Mesangial cell (primary cell): Measurements from ENCODE around the gene RUVBL2. TPM values are rescaled to one million over a fixed set of nuclear protein-coding genes. Genes with fewer than 3 reads are reported as not detected.

Experiments used
- total RNA-seq: library from RNA; depleted of rRNA; stranded (reverse); fragments of >200 nt; gene quantifications from 2 replicates; pipeline ENCODE4 v1.2.3, GENCODE V29; 2015

RUVBL2 gene
- 137 and 324 TPM in 2 replicates for total RNA-seq

DNA sequence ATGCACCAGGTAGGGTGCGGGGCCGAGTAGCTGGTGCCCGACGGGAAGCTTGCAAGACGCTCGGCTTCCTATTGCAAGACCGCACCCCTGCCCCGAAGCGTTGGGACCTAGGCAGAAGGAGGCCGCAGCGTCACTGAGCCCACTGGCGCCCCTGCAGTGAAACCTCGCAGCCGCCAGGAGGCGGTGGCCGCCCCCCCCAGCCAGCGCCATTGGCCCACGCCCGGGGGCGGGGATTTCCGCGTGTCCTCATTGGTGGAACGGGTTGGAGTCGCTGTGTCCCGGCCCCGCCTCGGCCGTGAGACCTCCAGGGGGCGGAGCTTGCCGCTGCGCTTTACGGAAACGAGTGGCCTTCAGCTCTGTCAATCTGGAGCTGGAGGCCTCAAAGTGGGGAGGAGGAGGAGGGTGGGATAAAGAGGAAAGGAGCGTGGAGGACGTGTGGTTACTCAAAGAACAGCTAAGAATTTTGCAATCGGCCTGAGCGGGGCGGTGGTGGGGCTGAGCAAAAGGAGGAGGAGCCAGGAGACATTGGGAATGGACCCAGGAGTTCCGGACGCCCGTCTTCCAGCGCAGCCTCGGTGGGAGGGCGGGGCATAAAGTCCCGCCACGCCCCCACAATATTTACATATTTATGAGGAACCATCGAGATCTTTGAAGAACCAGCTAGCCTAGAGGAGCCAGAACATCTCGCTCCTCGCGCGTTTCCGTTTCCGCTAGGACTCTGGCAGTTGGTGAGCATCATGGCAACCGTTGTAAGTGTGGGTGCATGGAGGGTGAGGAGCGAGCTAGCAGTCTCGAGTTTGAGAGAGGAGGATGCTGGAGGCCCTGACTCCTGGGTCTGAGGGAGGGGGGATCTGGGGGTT is at the start of gene RUVBL2, which contains the start of gene GYS1:
RUVBL2 (plus strand) TSS at position 713 of the 860 bp plus-strand sequence; CDS start at position 738, 25 bp downstream.
GYS1 (minus strand) TSS at position 135 of the 860 bp plus-strand sequence. CDS start 197 bp downstream, outside the sequence.

DNA sequence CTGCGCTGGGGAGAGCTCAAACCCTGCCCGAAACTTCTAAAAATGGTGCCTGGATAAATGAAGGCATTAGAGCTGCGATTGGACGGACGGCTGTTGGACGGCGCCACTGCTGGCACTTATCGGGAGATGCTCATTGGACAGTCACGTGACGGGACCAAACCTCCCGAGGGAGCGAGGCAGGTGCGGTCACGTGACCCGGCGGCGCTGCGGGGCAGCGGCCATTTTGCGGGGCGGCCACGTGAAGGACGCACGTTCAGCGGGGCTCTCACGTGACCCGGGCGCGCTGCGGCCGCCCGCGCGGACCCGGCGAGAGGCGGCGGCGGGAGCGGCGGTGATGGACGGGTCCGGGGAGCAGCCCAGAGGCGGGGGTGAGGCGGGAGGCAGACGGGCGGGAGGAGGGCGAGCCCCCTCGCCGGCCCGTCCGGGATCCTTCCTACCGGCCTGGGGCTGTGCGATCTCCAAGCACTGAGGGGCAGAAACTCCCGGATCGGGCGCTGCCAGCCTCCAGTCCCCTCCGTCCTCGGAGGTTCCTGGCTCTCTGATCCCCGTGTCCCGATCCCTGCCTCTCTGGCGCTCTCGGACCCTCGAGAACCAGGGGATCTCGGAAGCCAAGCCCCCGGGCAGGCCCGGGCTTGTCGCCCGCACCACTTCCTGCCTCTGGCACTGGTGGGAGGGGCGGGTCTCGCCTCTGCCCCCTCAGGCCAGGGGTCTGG is 38.9 kb upstream of the RUVBL2 start, which contains the start of gene BAX:
BAX (plus strand) TSS at position 281 of the 713 bp plus-strand sequence; CDS start at position 335, 54 bp downstream.

DNA sequence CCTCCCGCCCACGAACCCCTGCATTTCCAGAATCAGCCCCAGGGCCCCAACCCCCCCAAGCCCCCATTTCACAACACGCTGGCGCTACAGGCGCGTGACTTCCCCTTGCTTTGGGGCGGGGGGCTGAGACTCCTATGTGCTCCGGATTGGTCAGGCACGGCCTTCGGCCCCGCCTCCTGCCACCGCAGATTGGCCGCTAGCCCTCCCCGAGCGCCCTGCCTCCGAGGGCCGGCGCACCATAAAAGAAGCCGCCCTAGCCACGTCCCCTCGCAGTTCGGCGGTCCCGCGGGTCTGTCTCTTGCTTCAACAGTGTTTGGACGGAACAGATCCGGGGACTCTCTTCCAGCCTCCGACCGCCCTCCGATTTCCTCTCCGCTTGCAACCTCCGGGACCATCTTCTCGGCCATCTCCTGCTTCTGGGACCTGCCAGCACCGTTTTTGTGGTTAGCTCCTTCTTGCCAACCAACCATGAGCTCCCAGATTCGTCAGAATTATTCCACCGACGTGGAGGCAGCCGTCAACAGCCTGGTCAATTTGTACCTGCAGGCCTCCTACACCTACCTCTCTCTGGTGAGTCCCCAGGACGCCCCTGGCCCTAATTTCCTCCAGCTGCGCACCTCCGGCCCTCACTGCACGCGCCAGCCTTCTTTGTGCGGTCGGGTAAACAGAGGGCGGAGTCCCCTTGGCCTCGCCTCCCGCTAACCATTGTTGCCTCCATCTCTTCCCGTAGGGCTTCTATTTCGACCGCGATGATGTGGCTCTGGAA is 28.5 kb upstream of the RUVBL2 start, which contains the start of gene FTL:
FTL (plus strand) TSS at position 270 of the 766 bp plus-strand sequence; CDS start at position 469, 199 bp downstream.

DNA sequence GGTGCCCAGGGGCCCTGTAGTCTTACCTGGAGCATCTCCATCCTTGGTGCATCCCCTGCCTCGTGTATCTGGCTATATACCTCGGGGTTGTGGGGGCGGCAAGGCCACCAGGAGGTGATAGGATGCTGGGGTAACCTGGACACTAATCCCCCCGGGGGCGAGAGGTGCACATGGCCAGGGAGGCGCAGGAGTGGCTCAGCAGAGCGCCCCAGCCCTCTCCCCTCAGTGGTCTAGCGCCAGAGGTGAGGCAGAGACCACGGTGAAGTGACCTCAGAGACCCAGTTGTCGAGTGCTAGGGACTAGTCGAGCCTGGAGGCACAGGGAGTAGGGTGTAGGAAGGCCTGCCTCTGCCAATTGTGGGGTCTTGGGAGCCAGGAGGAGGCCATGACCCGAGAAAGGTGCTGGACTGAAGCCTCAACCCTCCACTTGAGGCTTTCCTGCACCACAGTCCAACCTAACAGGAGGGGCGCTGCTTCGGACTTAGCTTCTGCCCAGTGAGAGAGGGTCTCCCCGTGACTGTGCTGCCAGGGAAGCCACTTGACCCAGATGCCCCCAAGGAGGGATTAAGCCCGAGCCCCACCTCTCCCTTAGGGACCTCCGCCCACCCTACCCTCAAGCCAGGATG is 23.5 kb downstream of the RUVBL2 start, which contains the start of gene LHB:
LHB (minus strand) TSS at position 51 of the 625 bp plus-strand sequence; CDS start at position 41, 10 bp downstream.

DNA sequence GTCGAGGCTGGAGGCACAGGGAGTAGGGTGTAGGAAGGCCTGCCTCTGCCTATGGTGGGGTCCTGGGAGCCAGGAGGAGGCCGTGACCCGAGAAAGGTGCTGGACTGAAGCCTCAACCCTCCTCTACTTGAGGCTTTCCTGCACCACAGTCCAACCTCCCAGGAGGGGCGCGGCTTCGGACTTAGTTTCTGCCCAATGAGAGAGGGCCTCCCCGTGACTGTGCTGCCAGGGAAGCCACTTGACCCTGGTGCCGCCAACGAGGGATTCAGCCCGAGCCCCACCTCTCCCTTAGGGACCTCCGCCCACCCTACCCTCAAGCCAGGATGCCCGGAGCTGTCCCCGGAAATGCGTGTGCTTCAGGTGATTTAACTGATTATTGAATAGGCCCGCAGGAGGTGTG is 30.5 kb downstream of the RUVBL2 start, which contains the start of gene CGB3:
CGB3 (minus strand) TSS at position 101 of the 400 bp plus-strand sequence. CDS start 362 bp downstream, outside the sequence.

DNA sequence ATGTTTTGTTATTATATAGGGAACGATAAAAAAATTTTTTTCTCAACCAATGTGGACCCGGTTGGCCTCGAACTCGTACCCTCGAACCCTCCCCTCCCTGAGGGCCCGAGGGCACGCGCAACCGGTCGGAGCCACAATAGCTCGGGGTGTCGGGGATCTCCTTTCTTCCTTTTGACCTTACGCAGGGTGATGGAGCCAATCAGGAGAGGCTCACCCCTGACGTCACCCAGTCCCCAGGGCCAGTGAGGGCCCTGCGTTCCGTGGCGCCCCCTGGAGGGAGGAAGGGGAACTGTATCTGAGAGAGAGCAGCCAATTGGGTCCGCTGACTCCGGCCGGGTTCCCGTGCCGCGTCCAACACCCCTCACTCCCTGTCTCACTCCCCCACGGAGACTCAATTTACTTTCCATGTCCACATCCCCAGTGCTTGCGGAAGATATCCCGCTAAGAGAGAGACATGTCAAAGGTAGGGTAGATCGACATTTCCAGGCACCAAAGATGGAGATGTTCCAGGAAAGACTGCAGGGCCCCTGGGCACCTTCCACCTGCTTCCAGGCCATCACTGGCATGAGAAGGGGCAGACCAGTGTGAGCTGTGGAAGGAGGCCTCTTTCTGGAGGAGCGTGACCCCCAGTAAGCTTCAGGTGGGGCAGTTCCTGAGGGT is 38.1 kb downstream of the RUVBL2 start, which contains the start of gene CGB2:
CGB2 (plus strand) TSS at position 249 of the 660 bp plus-strand sequence; CDS start at position 455, 206 bp downstream.

DNA sequence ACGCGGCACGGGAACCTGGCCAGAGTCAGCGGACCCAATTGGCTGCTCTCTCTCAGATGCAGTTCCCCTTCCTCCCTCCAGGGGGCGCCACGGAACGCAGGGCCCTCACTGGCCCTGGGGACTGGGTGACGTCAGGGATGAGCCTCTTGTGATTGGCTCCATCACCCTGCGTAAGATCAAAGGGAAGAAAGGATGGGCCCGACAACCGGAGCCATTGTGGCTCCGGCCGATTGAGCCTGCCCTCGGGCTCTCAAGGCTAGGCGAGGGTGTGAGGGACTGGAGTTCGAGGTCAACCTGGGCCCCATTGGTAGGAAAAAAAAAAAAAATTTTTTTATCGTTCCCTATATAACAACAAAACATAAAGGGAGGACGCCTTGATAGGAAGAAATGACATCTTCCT is 43.1 kb downstream of the RUVBL2 start, which contains the start of gene CGB1:
CGB1 (minus strand) TSS at position 81 of the 400 bp plus-strand sequence. CDS start 184 bp downstream, outside the sequence.

DNA sequence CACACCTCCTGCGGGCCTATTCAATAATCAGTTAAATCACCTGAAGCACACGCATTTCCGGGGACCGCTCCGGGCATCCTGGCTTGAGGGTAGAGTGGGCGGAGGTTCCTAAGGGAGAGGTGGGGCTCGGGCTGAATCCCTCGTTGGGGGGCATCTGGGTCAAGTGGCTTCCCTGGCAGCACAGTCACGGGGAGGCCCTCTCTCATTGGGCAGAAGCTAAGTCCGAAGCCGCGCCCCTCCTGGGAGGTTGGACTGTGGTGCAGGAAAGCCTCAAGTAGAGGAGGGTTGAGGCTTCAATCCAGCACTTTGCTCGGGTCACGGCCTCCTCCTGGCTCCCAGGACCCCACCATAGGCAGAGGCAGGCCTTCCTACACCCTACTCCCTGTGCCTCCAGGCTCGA is 49.9 kb downstream of the RUVBL2 start, which contains the start of gene CGB5:
CGB5 (plus strand) TSS at position 301 of the 400 bp plus-strand sequence. CDS start 362 bp downstream, outside the sequence.

DNA sequence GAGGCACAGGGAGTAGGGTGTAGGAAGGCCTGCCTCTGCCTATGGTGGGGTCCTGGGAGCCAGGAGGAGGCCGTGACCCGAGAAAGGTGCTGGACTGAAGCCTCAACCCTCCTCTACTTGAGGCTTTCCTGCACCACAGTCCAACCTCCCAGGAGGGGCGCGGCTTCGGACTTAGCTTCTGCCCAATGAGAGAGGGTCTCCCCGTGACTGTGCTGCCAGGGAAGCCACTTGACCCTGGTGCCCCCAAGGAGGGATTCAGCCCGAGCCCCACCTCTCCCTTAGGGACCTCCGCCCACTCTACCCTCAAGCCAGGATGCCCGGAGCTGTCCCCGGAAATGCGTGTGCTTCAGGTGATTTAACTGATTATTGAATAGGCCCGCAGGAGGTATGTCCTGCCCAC is 55.3 kb downstream of the RUVBL2 start, which contains the start of gene CGB8:
CGB8 (minus strand) TSS at position 101 of the 400 bp plus-strand sequence. CDS start 372 bp downstream, outside the sequence.

DNA sequence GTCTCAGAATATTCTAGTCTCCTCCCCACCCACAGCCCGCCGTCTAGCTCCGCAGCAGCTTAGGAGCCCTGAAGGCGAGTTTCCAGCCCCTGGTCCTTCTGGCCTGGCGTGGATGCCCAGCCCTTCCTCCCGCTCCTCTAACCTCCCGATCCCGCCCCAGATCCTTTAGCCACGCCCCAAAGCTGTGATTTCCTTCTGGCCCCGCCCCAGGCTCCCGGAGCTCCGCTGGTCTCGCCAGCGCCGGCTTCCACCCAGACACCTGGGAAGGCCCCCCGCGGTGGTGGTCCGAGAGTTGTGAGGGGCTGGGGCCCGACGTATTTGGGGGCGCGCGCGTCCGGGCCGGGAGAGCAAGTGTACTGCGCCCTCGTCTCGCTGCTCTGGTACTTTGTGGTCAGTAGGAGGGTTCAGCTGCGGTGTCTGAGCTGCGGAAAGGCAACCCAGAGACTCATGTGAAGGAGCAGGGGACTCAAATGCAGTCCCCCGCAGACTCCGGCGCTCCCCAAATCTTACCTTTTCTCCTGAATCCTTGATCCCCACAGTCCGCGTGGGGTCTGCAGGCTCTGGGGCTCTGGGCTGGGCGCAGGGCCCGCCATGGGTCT is 64.0 kb downstream of the RUVBL2 start, which contains the start of gene CGB7:
CGB7 (minus strand) TSS at position 114 of the 599 bp plus-strand sequence. CDS start 2,374 bp downstream, outside the sequence.

DNA sequence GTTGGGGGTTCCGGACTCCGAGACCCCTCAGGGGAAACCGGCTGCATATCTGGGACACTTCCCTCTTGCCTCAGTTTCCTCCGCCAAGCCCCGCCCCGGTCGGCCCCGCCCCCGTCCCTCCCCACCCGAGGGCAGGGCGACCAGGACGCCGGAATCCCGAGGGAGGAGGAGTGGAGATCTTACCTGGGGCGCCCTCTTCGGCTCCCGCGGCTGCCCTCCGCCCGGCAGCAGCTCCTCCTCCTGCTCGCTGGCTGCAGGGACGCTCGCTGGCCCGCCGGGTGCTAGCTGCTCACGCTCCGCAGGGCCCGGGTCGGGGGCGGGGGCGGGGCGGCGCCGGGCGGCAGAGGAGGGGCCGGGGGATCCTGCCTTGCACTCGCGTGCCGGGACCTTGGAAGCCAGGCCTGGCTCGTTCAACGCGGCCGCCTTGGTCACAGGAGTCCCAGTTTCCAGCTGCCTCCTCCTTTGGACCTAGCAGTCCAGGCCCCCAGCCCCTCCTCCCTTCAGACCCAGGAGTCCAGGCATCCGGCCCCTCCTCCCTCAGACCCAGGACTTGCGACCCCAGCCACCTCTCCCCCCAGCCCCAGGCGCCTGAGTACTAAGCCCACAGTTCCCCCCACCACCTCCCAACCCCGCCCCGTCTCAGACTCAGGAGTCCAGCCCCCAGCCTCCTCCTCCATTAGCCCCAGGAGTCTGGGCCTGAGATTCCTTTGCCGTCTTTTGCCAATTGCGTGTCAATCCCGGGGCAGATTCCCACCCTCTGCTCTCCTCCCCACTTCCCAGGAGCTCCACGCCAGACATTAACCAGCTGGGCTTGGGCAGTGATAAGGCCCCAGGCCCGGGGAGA is 71.3 kb downstream of the RUVBL2 start, which contains the start of gene NTF4:
NTF4 (minus strand) TSS at position 51 of the 844 bp plus-strand sequence. CDS start 2,821 bp downstream, outside the sequence.

Other genes with a start within 250 kb of the RUVBL2 start
- not detected in 2 replicates for gene IZUMO1, start 247.0 kb upstream of the RUVBL2 start, total RNA-seq
- 0.98 and 2.2 TPM in 2 replicates for gene FUT1, start 241.2 kb upstream of the RUVBL2 start, total RNA-seq
- gene FGF21, start 238.4 kb upstream of the RUVBL2 start, total RNA-seq = not detected in 2 replicates
- 69.8 and 75.0 TPM in 2 replicates for gene BCAT2, start 182.9 kb upstream of the RUVBL2 start, total RNA-seq
- gene HSD17B14, start 157.4 kb upstream of the RUVBL2 start, total RNA-seq = 2.0 and 24.1 TPM in 2 replicates
- 2.8 and 12.4 TPM in 2 replicates for gene PLEKHA4, start 125.3 kb upstream of the RUVBL2 start, total RNA-seq
- 22.8 and 32.2 TPM in 2 replicates for gene PPP1R15A, start 121.5 kb upstream of the RUVBL2 start, total RNA-seq
- gene TULP2, start 95.1 kb upstream of the RUVBL2 start, total RNA-seq = not detected in 2 replicates
- 196 and 317 TPM in 2 replicates for gene NUCB1, start 93.6 kb upstream of the RUVBL2 start, total RNA-seq
- gene DHDH, start 60.2 kb upstream of the RUVBL2 start, total RNA-seq = 0.33 TPM in 1 of 2 replicates, not detected in the other
- 129 and 173 TPM in 2 replicates for gene BAX, start 39.0 kb upstream of the RUVBL2 start, total RNA-seq
- gene FTL, start 28.6 kb upstream of the RUVBL2 start, total RNA-seq = 1,218 and 2,784 TPM in 2 replicates
- gene GYS1, start 578 bp upstream of the RUVBL2 start, total RNA-seq = 34.2 and 47.6 TPM in 2 replicates
- gene LHB, start 23.2 kb downstream of the RUVBL2 start, total RNA-seq = 0.49 and 0.76 TPM in 2 replicates
- 0.33 TPM in 1 of 2 replicates, not detected in the other for gene CGB3, start 30.4 kb downstream of the RUVBL2 start, total RNA-seq
- gene CGB2, start 38.0 kb downstream of the RUVBL2 start, total RNA-seq = 3.9 TPM in 1 of 2 replicates, not detected in the other
- gene CGB1, start 43.0 kb downstream of the RUVBL2 start, total RNA-seq = 3.7 TPM in 1 of 2 replicates, not detected in the other
- gene CGB5, start 50.0 kb downstream of the RUVBL2 start, total RNA-seq = 0.38 and 2.1 TPM in 2 replicates
- 0.25 and 8.0 TPM in 2 replicates for gene CGB8, start 55.2 kb downstream of the RUVBL2 start, total RNA-seq
- 3.4 and 3.6 TPM in 2 replicates for gene CGB7, start 63.9 kb downstream of the RUVBL2 start, total RNA-seq
- 0.25 TPM in 1 of 2 replicates, not detected in the other for gene NTF4, start 70.9 kb downstream of the RUVBL2 start, total RNA-seq
- not detected in 2 replicates for gene KCNA7, start 78.8 kb downstream of the RUVBL2 start, total RNA-seq
- 155 and 218 TPM in 2 replicates for gene SNRNP70, start 91.6 kb downstream of the RUVBL2 start, total RNA-seq
- gene LIN7B, start 120.5 kb downstream of the RUVBL2 start, total RNA-seq = 6.4 and 8.9 TPM in 2 replicates
- gene C19orf73, start 125.3 kb downstream of the RUVBL2 start, total RNA-seq = 3.7 and 6.0 TPM in 2 replicates
- 2.4 and 2.7 TPM in 2 replicates for gene PPFIA3, start 125.7 kb downstream of the RUVBL2 start, total RNA-seq
- not detected in 2 replicates for gene HRC, start 161.5 kb downstream of the RUVBL2 start, total RNA-seq
- 7.7 and 13.8 TPM in 2 replicates for gene TRPM4, start 163.9 kb downstream of the RUVBL2 start, total RNA-seq